Type B pancreatic cell (in vitro differentiated cells): Measurements from ENCODE around the gene MAP3K14. TPM values are rescaled to one million over a fixed set of nuclear protein-coding genes. Genes with fewer than 3 reads are reported as not detected.

Source experiments
- DNase-seq: peaks from one replicate; pipeline ENCODE4 v3.0.0; 2021; ENCODE audit warnings: mixed read lengths; ENCODE audit not compliant: unreplicated experiment; ENCODE audit errors: extremely low spot score
- H3K27ac Mint-ChIP-seq: 2 replicates; pipeline ENCODE4 v1.8.0; 2021; ENCODE audit warnings: mild to moderate bottlenecking, mixed read lengths
- H3K27me3 Mint-ChIP-seq: 2 replicates; pipeline ENCODE4 v1.8.0; 2021; ENCODE audit warnings: mixed read lengths
- H3K36me3 Mint-ChIP-seq: 2 replicates; pipeline ENCODE4 v1.8.0; 2021; ENCODE audit warnings: mixed read lengths
- H3K4me1 Mint-ChIP-seq: one replicate; pipeline ENCODE4 v1.8.0; 2021; ENCODE audit warnings: mixed read lengths; ENCODE audit not compliant: unreplicated experiment
- H3K4me3 Mint-ChIP-seq: 2 replicates; pipeline ENCODE4 v1.8.0; 2021; ENCODE audit warnings: mild to moderate bottlenecking, mixed read lengths
- H3K9me3 Mint-ChIP-seq: 2 replicates; pipeline ENCODE4 v1.8.0; 2021; ENCODE audit warnings: mixed read lengths
- total RNA-seq: library from RNA; stranded (reverse); gene quantifications from 2 replicates; pipeline ENCODE4 v1.2.1, GENCODE V29; 2021; ENCODE audit warnings: low replicate concordance
- TF ChIP-seq, protein P1 (sequence below): fragments of 200-600 bp; sonication (generic); conservative IDR thresholded peaks from 2 replicates; pipeline ENCODE4 v1.5.0; 2021; ENCODE audit warnings: antibody characterized with exemption, mild to moderate bottlenecking

Gene MAP3K14
- total RNA-seq, 1 donor from 2014 or later = 10.4 TPM

DNA sequence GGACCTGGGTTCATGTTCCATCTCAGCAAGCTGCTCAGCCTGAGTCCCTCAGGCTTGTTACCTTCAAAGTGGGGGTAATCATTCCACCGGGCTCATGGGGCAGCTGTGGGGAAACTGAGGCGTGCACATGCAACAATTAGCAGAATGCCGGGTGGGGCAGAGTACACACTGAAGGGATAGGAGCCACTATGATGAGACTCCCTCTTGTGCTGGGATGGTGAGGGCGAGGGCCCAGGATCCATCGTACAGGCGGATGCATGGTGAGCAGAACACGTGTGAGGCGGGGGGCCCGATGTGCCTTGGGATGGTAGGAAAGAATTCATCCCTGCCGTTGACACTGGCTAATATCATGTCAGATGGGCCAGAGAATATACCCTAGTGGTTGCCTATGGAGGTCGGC, 25.5 kb upstream of the MAP3K14 start:
- Mint-ChIP-seq H3K4me3 (no peak overlapping the region), H3K4me1 (peaks cover 30% of the 10 kb centered on the region), H3K9me3 (no peaks in the 10 kb centered on the region), H3K36me3 (no peaks in the 10 kb centered on the region), H3K27me3 (no peaks in the 10 kb centered on the region), H3K27ac (no peak overlapping the region)
- TF ChIP-seq, protein P1, sequence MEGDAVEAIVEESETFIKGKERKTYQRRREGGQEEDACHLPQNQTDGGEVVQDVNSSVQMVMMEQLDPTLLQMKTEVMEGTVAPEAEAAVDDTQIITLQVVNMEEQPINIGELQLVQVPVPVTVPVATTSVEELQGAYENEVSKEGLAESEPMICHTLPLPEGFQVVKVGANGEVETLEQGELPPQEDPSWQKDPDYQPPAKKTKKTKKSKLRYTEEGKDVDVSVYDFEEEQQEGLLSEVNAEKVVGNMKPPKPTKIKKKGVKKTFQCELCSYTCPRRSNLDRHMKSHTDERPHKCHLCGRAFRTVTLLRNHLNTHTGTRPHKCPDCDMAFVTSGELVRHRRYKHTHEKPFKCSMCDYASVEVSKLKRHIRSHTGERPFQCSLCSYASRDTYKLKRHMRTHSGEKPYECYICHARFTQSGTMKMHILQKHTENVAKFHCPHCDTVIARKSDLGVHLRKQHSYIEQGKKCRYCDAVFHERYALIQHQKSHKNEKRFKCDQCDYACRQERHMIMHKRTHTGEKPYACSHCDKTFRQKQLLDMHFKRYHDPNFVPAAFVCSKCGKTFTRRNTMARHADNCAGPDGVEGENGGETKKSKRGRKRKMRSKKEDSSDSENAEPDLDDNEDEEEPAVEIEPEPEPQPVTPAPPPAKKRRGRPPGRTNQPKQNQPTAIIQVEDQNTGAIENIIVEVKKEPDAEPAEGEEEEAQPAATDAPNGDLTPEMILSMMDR = no peak
- DNase-seq = no peak

DNA sequence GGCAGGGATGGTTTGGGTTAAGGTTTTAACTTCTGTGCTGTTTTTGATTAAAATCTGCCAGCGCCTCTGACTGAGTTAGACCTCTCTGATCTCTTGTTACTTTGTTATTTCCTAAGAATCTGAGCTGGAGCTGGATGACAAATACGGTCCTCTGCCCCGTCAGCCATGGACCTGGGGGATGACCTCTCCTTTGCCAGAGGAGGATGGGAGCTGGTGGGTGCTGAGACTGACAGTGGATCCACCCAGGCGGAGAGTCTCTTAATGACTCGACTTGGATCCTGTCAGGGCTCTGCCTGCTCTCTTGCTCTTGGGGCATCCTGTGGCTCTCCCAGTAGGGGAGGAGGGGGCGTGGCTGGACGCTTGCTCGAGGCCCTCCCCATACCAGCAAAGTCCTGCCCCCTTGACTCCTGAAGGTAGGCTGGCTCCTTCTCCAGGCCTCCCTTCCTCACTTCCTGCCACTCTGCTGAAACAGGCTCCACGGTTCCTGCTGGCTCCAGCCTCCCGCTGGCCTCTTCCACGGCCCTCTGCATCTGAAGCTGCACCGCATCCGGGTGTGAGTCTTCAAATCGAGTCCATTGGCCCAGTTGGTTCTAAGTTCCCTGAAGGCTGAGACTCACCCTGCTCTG, 24.8 kb upstream of the MAP3K14 start:
- Mint-ChIP-seq H3K36me3 (no peaks in the 10 kb centered on the region), H3K4me1 (peaks cover 30% of the 10 kb centered on the region), H3K27ac (peak overlapping the region; percentile 26)

DNA sequence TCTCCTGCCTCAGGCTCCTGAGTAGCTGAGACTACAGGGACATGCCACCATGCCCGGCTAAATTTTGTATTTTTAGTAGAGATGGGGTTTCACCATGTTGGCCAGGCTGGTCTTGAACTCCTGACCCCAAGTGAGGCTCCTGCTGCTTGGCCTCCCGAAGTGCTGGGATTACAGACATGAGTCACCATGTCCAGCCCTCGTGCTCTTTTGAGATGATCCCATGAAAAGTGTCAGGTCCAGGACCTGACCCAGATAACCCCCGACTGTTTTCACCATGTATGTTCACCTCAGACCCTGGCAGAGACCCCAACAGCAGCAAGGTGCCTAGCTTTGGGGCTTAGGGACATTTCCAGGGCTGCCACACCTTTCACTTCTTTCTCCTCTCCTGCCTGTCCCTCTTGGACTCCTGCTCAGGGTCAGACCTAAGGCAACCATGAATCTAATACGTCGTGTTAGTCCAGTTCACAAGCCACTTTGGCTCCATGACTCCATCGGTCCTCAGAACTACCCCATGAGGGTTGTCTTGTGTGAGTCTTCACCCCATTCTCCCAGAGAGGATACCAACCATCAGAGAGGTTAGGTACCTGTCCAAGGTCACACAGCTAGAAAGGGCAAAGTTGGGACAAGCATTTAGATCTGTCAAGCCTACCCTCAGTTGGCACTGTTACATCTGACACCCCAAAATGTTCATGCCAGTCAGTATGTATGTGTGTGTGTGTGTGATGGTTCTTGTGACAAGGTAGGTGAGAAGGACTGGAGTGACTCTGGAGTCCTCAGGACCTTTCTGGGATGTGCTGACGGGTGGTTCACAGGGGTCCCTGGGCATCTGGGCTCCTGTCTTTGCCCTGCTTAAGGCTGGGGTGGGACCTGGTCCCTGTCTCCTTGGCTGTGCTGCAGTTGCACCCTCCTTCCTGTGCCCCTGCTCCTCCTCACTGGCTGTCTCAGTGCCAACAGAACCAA, 23.1 kb upstream of the MAP3K14 start:
- H3K36me3 Mint-ChIP-seq = no peaks in the 10 kb centered on the region
- no peaks in the 10 kb centered on the region for H3K9me3 Mint-ChIP-seq
- no peak overlapping the region for H3K27ac Mint-ChIP-seq
- TF ChIP-seq, protein P1 = no peak
- DNase-seq = no peak
- H3K27me3 Mint-ChIP-seq = no peaks in the 10 kb centered on the region
- no peak overlapping the region for H3K4me3 Mint-ChIP-seq
- peaks cover 18% of the 10 kb centered on the region for H3K4me1 Mint-ChIP-seq

More for the DNA sequence above, 24.8 kb upstream of the MAP3K14 start:
- no peaks in the 10 kb centered on the region for H3K27me3 Mint-ChIP-seq
- no peaks in the 10 kb centered on the region for H3K9me3 Mint-ChIP-seq
- peak overlapping the region; percentile 71 for H3K4me3 Mint-ChIP-seq
- TF ChIP-seq, protein P1 = no peak
- DNase-seq = peak; percentile 74

DNA sequence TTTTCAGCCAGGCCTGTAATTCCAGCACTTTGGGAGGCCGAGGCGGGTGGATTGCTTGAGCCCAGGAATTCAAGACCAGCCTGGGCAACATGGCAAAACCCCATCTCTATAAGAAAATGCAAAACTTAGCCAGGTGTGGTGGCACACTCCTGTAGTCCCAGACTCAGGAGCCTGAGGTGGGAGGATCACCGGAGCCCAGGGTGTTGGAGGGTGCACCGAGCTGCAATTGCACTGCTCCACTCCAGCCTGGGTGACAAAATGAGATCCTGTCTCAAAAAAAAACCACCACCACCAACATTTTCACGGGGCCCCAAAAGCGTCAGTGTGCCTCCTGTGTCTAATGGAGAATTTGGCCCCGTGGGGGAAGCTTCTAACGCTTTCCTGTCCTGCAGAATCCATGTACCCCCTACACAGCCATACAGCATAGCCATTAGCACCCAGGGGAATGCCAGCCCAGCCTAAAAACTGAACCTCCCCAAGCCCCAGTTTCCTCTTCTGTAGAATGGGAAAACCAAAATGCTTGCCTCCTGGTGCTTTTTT, 22.2 kb upstream of the MAP3K14 start:
- DNase-seq = no peak
- TF ChIP-seq, protein P1 = no peak
- H3K36me3 Mint-ChIP-seq = no peaks in the 10 kb centered on the region

DNA sequence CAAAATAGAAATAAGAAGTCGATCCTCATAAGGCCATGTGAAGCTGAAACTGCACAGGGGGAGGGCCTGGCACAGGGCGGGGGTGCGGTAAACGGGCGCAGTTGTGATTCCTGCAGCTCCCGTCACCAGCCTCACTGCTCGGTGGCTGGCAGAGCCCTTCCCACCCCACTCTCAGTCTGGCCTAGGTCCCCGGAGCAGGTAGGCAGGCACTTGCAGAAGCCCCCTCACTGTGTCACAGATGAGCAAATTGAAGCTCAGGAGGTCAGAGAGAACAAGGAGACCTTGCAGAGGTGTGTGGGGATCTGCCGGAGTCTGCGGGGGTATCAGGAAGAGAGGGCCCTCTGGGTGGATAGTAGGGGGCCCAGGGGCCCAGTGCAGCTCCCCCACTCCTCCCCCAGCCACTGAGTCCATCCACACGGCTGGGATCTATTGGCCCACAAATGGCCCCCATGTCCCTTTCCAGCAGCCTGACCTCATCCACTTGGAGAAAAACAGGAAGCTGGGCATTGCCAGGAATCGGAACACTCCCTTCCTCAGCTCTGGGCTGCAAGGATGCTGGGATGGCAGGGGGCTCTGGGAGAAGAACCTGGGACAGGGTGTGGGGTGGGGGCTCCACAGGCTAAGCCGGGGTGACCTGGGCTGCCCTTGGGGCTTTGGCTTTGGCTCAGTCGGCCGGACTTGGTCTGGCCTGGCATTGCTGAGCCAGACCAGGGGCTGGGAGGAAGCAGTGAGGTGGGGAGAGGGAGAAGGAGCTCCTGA, 21.4 kb upstream of the MAP3K14 start:
- H3K9me3 Mint-ChIP-seq = no peaks in the 10 kb centered on the region
- TF ChIP-seq, protein P1 = no peak
- H3K4me3 Mint-ChIP-seq = no peak overlapping the region
- no peaks in the 10 kb centered on the region for H3K36me3 Mint-ChIP-seq
- no peaks in the 10 kb centered on the region for H3K27me3 Mint-ChIP-seq
- DNase-seq = no peak
- no peak overlapping the region for H3K27ac Mint-ChIP-seq
- peaks cover 15% of the 10 kb centered on the region for H3K4me1 Mint-ChIP-seq

More for the DNA sequence above, 22.2 kb upstream of the MAP3K14 start:
- Mint-ChIP-seq H3K27me3 (no peaks in the 10 kb centered on the region), H3K9me3 (no peaks in the 10 kb centered on the region), H3K4me3 (no peak overlapping the region), H3K27ac (no peak overlapping the region), H3K4me1 (peaks cover 15% of the 10 kb centered on the region)
